Raji (cell line): ENCODE data around the gene C4orf54.

Experiments used
- POLR2A ChIP-seq: IDR thresholded peaks from 2 replicates; pipeline ENCODE4 v1.6.1; 2011; ENCODE audit warnings: low read depth, low read length, control low read depth; ENCODE audit not compliant: insufficient read depth

The C4orf54 gene

GRCh38 chr4:99655308-99656081 lies 2.1 kb downstream of the C4orf54 start:
- TF ChIP-seq POLR2A: no peak

- no peak for TF ChIP-seq POLR2A
Observed at GRCh38 chr4:99654361-99654761, 3.3 kb downstream of the C4orf54 start.

GRCh38 chr4:99653916-99654315 lies 3.7 kb downstream of the C4orf54 start:
- TF ChIP-seq POLR2A: no peak

- no peak for TF ChIP-seq POLR2A
Observed at GRCh38 chr4:99652596-99653436, 4.8 kb downstream of the C4orf54 start.

GRCh38 chr4:99651811-99652485 lies 5.7 kb downstream of the C4orf54 start:
- TF ChIP-seq POLR2A: no peak

- TF ChIP-seq POLR2A: no peak
Observed at GRCh38 chr4:99651016-99651769, 6.4 kb downstream of the C4orf54 start.

- no peak for TF ChIP-seq POLR2A
Observed at GRCh38 chr4:99649778-99650177, 7.8 kb downstream of the C4orf54 start.

- TF ChIP-seq POLR2A: no peak
Observed at GRCh38 chr4:99649208-99649607, 8.4 kb downstream of the C4orf54 start.

- no peak for TF ChIP-seq POLR2A
Observed at GRCh38 chr4:99648321-99648720, 9.3 kb downstream of the C4orf54 start.

GRCh38 chr4:99647071-99647470 lies 10.6 kb downstream of the C4orf54 start:
- TF ChIP-seq POLR2A: no peak

GRCh38 chr4:99645638-99646037 lies 12.0 kb downstream of the C4orf54 start:
- TF ChIP-seq POLR2A: no peak

GRCh38 chr4:99645036-99645435 lies 12.6 kb downstream of the C4orf54 start:
- no peak for TF ChIP-seq POLR2A

GRCh38 chr4:99644453-99644852 lies 13.2 kb downstream of the C4orf54 start:
- no peak for TF ChIP-seq POLR2A

GRCh38 chr4:99642725-99643489 lies 14.7 kb downstream of the C4orf54 start:
- no peak for TF ChIP-seq POLR2A
